WERI-Rb-1 (cell line): ENCODE results near the gene ADRA2C.

ENCODE experiments used
- DNase-seq: peaks from one replicate; pipeline ENCODE4 v3.0.0-alpha.2; 2020
- H3K27ac ChIP-seq: fragments of 250-450 bp; sonication (Bioruptor Pico); 2 replicates; pipeline ENCODE4 v1.5.1; 2020; ENCODE audit warnings: mild to moderate bottlenecking, moderate library complexity
- H3K27me3 ChIP-seq: fragments of 250-450 bp; sonication (Bioruptor Pico); 2 replicates; pipeline ENCODE4 v1.5.1; 2021; ENCODE audit warnings: mild to moderate bottlenecking, low read depth, moderate library complexity; ENCODE audit not compliant: insufficient read depth, severe bottlenecking
- H3K36me3 ChIP-seq: fragments of 250-450 bp; sonication (Bioruptor Pico); 2 replicates; pipeline ENCODE4 v1.5.1; 2020; ENCODE audit warnings: mild to moderate bottlenecking, moderate library complexity
- H3K4me3 ChIP-seq: 2 replicates; pipeline ENCODE4 v1.5.1; 2011; ENCODE audit warnings: low read depth, mild to moderate bottlenecking, control low read depth, low read length
- H3K9me3 ChIP-seq: fragments of 250-450 bp; sonication (Bioruptor Pico); 2 replicates; pipeline ENCODE4 v1.5.1; 2021; ENCODE audit warnings: mild to moderate bottlenecking, moderate library complexity; ENCODE audit not compliant: severe bottlenecking
- CTCF ChIP-seq: IDR thresholded peaks from 2 replicates; pipeline ENCODE4 v1.5.1; 2011; ENCODE audit warnings: low read depth, mild to moderate bottlenecking, control low read depth, inconsistent platforms, low read length

Gene ADRA2C

GRCh38 chr4:3789587-3789986, 23.4 kb downstream of the ADRA2C start:
- no peaks in the 10 kb centered on the region for H3K27me3 ChIP-seq
- H3K36me3 ChIP-seq: no peaks in the 10 kb centered on the region
- H3K9me3 ChIP-seq: no peaks in the 10 kb centered on the region
- no peak overlapping the region for H3K27ac ChIP-seq
- DNase-seq: no peak
- no peak for TF ChIP-seq CTCF
- H3K4me3 ChIP-seq: no peak overlapping the region

- no peak for DNase-seq
- no peaks in the 10 kb centered on the region for H3K36me3 ChIP-seq
- H3K9me3 ChIP-seq: peaks cover 3% of the 10 kb centered on the region
- no peak overlapping the region for H3K4me3 ChIP-seq
- H3K27me3 ChIP-seq: no peaks in the 10 kb centered on the region
- peak; percentile 45 for TF ChIP-seq CTCF
- H3K27ac ChIP-seq: no peak overlapping the region
Observed at GRCh38 chr4:3790006-3790561, 23.9 kb downstream of the ADRA2C start.

GRCh38 chr4:3791256-3791655, 25.1 kb downstream of the ADRA2C start:
- Histone ChIP-seq H3K4me3 (no peak overlapping the region), H3K9me3 (peaks cover 12% of the 10 kb centered on the region), H3K27me3 (no peaks in the 10 kb centered on the region), H3K36me3 (no peaks in the 10 kb centered on the region), H3K27ac (no peak overlapping the region)
- TF ChIP-seq CTCF: no peak
- no peak for DNase-seq

GRCh38 chr4:3791910-3792542, 25.8 kb downstream of the ADRA2C start:
- Histone ChIP-seq H3K36me3 (no peaks in the 10 kb centered on the region), H3K9me3 (peaks cover 20% of the 10 kb centered on the region), H3K27ac (no peak overlapping the region), H3K4me3 (no peak overlapping the region), H3K27me3 (no peaks in the 10 kb centered on the region)
- DNase-seq: no peak
- no peak for TF ChIP-seq CTCF

- peak; percentile 88 for DNase-seq
- no peaks in the 10 kb centered on the region for H3K36me3 ChIP-seq
- peak; percentile 93 for TF ChIP-seq CTCF
- peaks cover 23% of the 10 kb centered on the region for H3K9me3 ChIP-seq
- H3K27ac ChIP-seq: no peak overlapping the region
- H3K4me3 ChIP-seq: no peak overlapping the region
- no peaks in the 10 kb centered on the region for H3K27me3 ChIP-seq
Observed at GRCh38 chr4:3792813-3793212, 26.6 kb downstream of the ADRA2C start.

GRCh38 chr4:3793545-3793944, 27.4 kb downstream of the ADRA2C start:
- no peak for DNase-seq
- H3K27ac ChIP-seq: no peak overlapping the region
- TF ChIP-seq CTCF: no peak
- H3K36me3 ChIP-seq: no peaks in the 10 kb centered on the region
- H3K9me3 ChIP-seq: peaks cover 23% of the 10 kb centered on the region
- H3K27me3 ChIP-seq: no peaks in the 10 kb centered on the region
- no peak overlapping the region for H3K4me3 ChIP-seq
